Measurements from ENCODE around the gene SLC2A9. TPM values are rescaled to one million over a fixed set of nuclear protein-coding genes. Genes with fewer than 3 reads are reported as not detected.

The SLC2A9 gene
- total RNA-seq, 2 donors from 2014 or later: 1.6 to 8.6 TPM

DNA sequence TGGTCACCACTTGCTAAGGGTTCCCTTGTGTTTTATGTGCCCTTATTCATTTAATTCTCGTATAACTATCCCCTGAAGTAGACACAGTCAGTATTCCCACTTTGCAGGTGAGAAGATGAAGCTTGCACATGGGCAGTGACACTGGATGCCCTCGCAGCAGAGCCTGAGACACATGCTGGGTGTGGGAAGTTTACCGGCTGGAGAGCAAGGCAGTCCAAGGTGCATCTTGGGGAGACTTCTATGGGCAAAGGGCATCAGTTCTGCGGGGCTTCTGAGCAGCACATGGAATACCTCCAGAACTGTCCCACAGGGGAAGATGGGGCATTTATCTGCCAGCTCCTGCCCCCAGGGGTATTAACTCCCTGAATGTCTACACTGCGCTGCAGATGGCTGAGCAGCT, 92.2 kb downstream of the SLC2A9 start:
- H3K27ac ChIP-seq: no peak overlapping the region
- no peaks in the 10 kb centered on the region for H3K9me3 ChIP-seq
- H3K4me1 ChIP-seq: no peaks in the 10 kb centered on the region
- H3K27me3 ChIP-seq: no peaks in the 10 kb centered on the region
- H3K4me3 ChIP-seq: no peak overlapping the region
- ATAC-seq: no peak
- TF ChIP-seq POLR2A (IDR thresholded peaks at IDR 0.05): no peak
- TF ChIP-seq, protein P1, sequence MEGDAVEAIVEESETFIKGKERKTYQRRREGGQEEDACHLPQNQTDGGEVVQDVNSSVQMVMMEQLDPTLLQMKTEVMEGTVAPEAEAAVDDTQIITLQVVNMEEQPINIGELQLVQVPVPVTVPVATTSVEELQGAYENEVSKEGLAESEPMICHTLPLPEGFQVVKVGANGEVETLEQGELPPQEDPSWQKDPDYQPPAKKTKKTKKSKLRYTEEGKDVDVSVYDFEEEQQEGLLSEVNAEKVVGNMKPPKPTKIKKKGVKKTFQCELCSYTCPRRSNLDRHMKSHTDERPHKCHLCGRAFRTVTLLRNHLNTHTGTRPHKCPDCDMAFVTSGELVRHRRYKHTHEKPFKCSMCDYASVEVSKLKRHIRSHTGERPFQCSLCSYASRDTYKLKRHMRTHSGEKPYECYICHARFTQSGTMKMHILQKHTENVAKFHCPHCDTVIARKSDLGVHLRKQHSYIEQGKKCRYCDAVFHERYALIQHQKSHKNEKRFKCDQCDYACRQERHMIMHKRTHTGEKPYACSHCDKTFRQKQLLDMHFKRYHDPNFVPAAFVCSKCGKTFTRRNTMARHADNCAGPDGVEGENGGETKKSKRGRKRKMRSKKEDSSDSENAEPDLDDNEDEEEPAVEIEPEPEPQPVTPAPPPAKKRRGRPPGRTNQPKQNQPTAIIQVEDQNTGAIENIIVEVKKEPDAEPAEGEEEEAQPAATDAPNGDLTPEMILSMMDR (IDR thresholded peaks at IDR 0.05): no peak
- 50 to 62% methylated on average over 5 of the region's 5 CpGs for WGBS, 2 donors
- intact Hi-C loops (cut with DNase I): no loop called here
- no peak for DNase-seq
- H3K36me3 ChIP-seq (replicated peaks in 1 of 2; ENCODE audit: insufficient read depth in 1 of 2, low read depth in 2 of 2): no peaks in the 10 kb centered on the region

DNA sequence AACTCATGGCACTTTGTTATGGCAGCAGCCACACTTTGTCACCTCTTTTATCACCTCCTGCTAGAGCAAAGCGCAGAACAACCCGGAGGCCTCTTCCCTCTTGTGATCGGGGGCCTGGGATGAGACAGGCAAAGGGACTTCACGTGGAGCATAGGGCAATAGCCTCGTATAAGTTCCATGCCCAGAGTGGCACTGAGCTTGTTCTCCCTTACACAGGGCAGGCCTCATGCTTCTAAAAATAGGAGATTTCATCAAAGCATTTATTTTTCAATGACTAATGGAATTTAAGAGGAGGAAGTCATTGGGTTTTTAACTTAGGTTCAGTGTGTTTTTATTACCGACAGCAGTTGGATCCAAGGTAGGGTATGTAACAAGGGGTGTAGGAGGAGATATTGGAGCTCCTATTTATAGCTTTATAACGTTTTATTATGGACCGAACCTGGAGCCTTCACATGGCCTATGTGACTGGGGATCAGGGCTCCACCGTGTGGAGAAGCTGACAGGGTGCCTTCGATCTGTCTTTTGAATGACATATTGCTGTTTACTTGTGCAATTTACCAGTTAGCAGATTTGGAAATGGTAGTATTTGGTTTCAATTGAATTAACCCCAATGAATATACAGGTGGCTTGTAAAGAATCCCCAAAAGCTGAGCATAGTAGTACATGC, 93.8 kb downstream of the SLC2A9 start:
- intact Hi-C loops (cut with DNase I): no loop called here

DNA sequence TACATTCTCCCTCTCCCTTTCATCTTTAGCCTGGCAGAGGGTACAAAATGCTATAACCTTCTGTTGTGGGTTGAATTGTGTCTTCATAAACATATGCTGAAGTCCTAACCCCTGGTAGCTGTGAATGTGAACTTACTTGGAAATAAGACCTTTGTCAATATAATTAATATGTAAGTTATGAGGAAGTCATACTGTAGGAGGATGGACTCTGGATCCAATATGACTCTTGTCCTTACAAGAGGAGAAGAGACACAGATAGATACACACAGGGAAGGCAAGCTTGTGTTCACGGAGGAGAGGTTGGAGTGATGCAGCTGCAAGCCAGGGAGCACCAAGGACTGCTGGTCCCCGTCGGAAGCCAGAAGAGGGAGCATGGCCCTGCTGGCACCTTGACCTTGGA, 94.7 kb downstream of the SLC2A9 start:
- WGBS, 2 donors: 49 to 61% methylated on average over 3 of the region's 3 CpGs
- DNase-seq (no peak), ATAC-seq (no peak)
- no peaks in the 10 kb centered on the region for H3K4me1 ChIP-seq
- TF ChIP-seq, protein P1 (IDR thresholded peaks at IDR 0.05): no peak
- no peak for TF ChIP-seq POLR2A (IDR thresholded peaks at IDR 0.05)
- H3K36me3 ChIP-seq (replicated peaks in 1 of 2; ENCODE audit: insufficient read depth in 1 of 2, low read depth in 2 of 2): no peaks in the 10 kb centered on the region
- H3K9me3 ChIP-seq: no peaks in the 10 kb centered on the region
- no peaks in the 10 kb centered on the region for H3K27me3 ChIP-seq
- no peak overlapping the region for H3K4me3 ChIP-seq
- intact Hi-C loops (cut with DNase I): no loop called here
- H3K27ac ChIP-seq: no peak overlapping the region

More for the DNA sequence above, 93.8 kb downstream of the SLC2A9 start:
- WGBS, 2 donors: 61 to 70% methylated on average over 10 of the region's 10 CpGs
- H3K4me3 ChIP-seq: no peak overlapping the region
- H3K9me3 ChIP-seq: no peaks in the 10 kb centered on the region
- no peaks in the 10 kb centered on the region for H3K27me3 ChIP-seq
- ATAC-seq (no peak), DNase-seq (no peak)
- no peak overlapping the region for H3K27ac ChIP-seq
- no peaks in the 10 kb centered on the region for H3K36me3 ChIP-seq (replicated peaks in 1 of 2; ENCODE audit: insufficient read depth in 1 of 2, low read depth in 2 of 2)
- no peaks in the 10 kb centered on the region for H3K4me1 ChIP-seq
- TF ChIP-seq, protein P1 (IDR thresholded peaks at IDR 0.05): no peak
- TF ChIP-seq POLR2A (IDR thresholded peaks at IDR 0.05): no peak

DNA sequence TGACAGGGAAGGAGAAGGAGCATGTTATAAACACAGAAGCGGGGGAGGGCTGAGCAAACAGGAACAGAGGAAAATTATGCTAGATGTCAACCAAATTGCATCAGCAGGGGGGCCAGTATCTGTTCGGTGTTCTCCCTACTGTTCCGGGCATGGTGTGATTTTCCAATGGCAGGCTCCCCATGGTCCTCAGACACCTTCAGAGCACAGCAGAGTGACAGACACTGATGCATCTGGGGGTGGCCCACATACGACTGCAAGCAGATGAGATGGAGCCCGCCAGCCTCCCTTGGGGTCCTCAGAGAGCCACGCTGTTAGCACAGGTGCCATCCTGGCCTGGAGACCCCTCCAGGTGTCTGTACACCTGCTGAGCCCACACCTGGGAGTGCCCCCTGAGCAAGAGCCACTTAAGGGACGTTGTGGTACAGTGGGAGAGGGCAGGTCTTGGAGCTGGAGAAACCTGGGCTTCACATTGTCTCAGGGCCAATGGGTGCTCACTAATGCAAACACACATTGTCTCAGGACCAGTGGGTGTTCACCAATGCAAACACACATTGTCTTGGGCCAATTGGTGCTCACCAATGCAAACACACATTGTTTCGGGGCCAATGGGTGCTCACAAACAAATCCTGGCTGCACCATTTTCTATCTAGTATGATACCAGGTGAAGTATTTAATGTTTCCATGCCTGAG, 95.4 kb downstream of the SLC2A9 start:
- no peak for ATAC-seq
- H3K36me3 ChIP-seq (replicated peaks in 1 of 2; ENCODE audit: insufficient read depth in 1 of 2, low read depth in 2 of 2): no peaks in the 10 kb centered on the region
- no peak for TF ChIP-seq POLR2A (IDR thresholded peaks at IDR 0.05)
- H3K9me3 ChIP-seq: no peaks in the 10 kb centered on the region
- H3K27ac ChIP-seq: no peak overlapping the region
- no peak overlapping the region for H3K4me3 ChIP-seq
- no peaks in the 10 kb centered on the region for H3K27me3 ChIP-seq
- WGBS, 2 donors: 42 to 70% methylated on average over 6 to 8 of the region's 8 CpGs
- intact Hi-C loops (cut with DNase I): no loop called here
- no peaks in the 10 kb centered on the region for H3K4me1 ChIP-seq
- DNase-seq: no peak

DNA sequence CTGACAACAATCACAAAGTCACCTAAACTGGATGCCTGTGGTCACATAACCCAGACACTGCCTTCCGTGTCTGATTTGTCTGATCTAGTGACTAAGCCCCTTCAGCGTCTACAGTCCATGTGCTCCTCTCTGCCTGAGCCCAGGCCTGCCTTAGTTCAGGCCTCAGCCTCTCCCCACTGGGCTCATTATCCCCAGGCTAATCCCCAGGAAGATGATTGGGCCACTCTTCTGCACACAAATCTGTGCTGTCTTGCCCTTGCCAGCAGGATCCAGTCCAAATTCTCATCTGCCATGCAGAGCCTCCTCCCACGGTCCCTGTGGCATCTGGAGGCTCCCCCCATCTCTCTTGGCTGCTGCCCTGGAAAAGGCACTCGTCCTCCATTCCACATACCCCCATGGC, 96.5 kb downstream of the SLC2A9 start:
- H3K4me3 ChIP-seq: no peak overlapping the region
- H3K36me3 ChIP-seq (replicated peaks in 1 of 2; ENCODE audit: insufficient read depth in 1 of 2, low read depth in 2 of 2): no peaks in the 10 kb centered on the region
- DNase-seq (no peak), ATAC-seq (no peak)
- H3K27me3 ChIP-seq: no peaks in the 10 kb centered on the region
- intact Hi-C loops (cut with DNase I): no loop called here
- H3K27ac ChIP-seq: no peak overlapping the region
- no peaks in the 10 kb centered on the region for H3K4me1 ChIP-seq
- no peaks in the 10 kb centered on the region for H3K9me3 ChIP-seq
- TF ChIP-seq, protein P1 (IDR thresholded peaks at IDR 0.05): no peak
- TF ChIP-seq POLR2A (IDR thresholded peaks at IDR 0.05): no peak
- WGBS, 2 donors: 55 to 56% methylated on average over 4 of the region's 4 CpGs
